ENCODE measurements around the gene SYT5.
A peak's percentile ranks its signal among the peaks of the same experiment; 100 is the strongest.
"Not testable (repeated sequence)": the region's sequence is repeated elsewhere in the genome, so short reads cannot be mapped to it uniquely, and the experiment has no call there.

SYT5 gene

DNA sequence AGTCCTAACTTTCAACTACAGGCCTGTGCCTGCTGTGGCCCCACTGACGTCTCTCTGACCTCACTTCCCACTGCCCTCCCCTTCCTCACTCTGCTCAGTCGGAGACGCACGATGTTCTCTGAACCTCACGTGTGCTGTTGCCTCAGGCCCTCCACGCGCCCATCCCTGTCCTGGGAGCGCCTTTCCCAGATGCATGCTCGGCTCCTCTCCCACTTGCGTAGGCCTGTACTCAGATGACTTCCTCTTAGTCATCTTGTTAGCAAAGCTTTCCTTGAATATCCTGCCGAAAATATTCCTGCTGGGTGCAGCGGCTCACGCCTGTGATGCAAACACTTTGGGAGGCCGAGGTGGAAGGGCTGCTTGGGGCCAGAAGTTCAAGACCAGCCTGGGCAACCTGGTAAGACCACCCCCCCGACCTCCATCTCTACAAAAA is 9.3 kb upstream of the SYT5 start:
- FAIRE-seq (peak; percentile 84), DNase-seq (ENCODE audit: insufficient read length, low spot score) (peak; percentile 100)
- TF ChIP-seq POLR2A (IDR thresholded peaks at IDR 0.05; ENCODE audit: low read depth, low read length): peak; percentile 70

- FAIRE-seq (no peak), DNase-seq (ENCODE audit: insufficient read length, low spot score) (peak; percentile 42)
- TF ChIP-seq POLR2A (IDR thresholded peaks at IDR 0.05; ENCODE audit: low read depth, low read length): no peak
Measured at GRCh38 chr19:55188625-55189024, 8.5 kb upstream of the SYT5 start.

DNA sequence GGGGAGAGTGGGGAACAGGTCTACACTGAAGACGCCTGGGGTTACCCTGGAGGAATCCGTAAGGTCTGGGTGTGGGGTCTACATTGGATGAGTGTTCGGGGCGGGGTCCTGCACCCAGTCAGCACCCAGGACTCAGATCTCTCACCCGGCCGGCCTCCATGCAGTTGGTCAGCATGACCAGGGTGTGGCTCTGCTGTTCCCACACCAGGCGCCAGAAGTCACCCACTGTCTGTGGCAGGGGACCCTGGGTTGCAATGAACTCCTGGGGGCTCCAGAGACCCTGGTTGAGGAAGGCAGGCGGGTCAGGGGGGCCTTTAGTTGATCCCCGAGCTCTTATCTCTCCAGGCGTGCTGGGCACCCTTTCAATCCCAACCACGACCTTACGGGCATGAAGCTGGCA is 6.0 kb upstream of the SYT5 start:
- FAIRE-seq (no peak), DNase-seq (ENCODE audit: insufficient read length, low spot score) (no peak)
- TF ChIP-seq POLR2A (IDR thresholded peaks at IDR 0.05; ENCODE audit: low read depth, low read length): no peak

GRCh38 chr19:55181740-55182139 is 1.7 kb upstream of the SYT5 start:
- no peak for TF ChIP-seq POLR2A (IDR thresholded peaks at IDR 0.05; ENCODE audit: low read depth, low read length)
- FAIRE-seq (no peak), DNase-seq (ENCODE audit: insufficient read length, low spot score) (no peak)

DNA sequence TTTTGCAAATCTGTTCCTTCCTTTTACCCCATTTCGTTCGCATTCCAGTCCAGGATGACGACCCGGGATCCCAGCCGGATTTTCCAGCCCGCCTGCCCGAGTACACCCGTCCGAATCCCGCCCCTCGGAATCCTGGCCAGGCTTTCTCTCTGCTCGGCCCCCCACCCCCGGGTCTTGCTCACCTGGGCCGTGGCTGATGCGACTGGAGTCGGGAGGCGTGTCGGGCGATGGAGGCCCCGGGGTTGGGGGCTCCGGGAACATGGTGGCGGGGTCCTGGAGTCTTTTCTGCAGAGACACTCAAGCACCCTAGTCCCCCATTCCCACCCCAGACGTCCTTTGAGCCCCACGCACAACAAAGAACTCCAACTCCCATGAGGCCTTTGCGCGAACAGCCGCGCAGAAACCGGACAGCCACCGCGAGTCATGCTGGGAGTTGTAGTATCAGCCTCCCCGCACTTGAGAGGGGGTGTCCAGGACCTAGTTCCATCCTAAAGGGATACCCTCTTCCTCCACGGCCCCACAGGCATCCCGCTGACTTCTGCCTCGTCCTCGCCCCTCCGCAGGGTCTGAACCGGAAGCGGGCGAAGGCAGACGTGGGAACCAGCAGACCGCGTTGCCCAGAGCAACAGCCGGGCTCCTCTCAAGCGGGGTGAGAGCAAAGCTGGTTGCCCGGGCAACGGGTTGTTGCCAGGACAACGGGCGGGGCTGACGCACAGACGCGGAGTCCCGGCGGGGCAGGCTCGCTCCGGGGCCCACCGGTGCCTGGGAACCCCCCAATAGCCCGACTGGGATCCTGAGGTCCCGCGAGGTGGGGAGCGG is 1.1 kb downstream of the SYT5 start:
- DNase-seq (ENCODE audit: insufficient read length, low spot score) (peak; percentile 90), FAIRE-seq (no peak)
- no peak for TF ChIP-seq POLR2A (IDR thresholded peaks at IDR 0.05; ENCODE audit: low read depth, low read length)

DNA sequence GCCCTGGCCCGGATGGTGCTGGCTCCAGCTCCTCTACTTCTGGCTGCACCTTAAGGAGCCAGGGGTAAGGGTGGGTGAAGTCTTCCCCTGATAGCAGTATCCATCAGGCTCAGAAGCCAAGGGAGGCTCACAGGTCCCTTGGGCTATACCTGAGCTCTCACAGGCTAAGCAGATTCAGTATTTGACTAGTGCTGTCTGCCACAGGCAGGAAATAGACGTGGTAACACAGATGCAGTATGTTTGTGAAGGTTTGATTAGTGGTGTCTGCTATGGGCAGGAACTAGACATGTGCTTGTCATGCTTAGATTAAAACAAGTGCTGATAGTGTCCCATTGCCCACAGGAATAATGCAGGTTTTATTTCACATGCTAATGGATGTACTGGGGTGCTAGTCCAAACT is 4.0 kb downstream of the SYT5 start:
- FAIRE-seq (no peak), DNase-seq (ENCODE audit: insufficient read length, low spot score) (no peak)
- TF ChIP-seq POLR2A (IDR thresholded peaks at IDR 0.05; ENCODE audit: low read depth, low read length): no peak

- FAIRE-seq: no peak
Measured at GRCh38 chr19:55175117-55175867, 4.8 kb downstream of the SYT5 start.

DNA sequence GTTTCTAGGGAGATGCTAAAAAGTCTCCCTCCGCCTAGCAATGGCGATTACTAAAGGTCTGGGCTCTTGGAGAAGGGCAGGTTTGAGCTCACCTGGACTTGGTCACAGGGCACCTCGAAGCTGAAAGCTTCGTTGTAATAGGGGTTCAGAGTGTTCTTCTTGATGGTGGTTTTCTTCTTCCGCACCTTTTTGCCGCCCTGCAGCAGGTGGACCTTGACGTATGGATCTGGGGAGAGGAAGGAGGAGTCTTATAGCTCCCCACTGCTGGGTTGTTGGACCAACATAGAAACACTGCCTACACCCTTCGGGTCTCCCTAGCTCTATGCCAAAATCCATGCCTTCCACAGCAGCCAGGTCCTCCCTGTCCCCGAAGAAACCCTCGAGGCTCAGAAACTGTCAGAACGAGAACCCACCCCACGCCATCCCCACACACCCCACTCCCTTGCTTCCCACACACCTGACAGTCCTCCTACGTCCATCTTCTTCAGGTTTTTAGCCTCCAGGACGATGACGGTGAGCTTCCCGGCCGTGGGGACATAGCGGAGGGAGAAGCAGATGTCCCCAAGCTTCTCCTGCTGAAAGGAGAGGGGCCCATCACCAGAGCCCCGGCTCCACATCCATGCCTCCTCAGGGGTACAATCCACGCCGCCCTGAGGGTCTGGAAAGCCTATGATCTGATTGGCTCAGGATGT is 5.5 kb downstream of the SYT5 start:
- no peak for TF ChIP-seq POLR2A (IDR thresholded peaks at IDR 0.05; ENCODE audit: low read depth, low read length)
- FAIRE-seq (no peak), DNase-seq (ENCODE audit: insufficient read length, low spot score) (no peak)

More at GRCh38 chr19:55175117-55175867, 4.8 kb downstream of the SYT5 start:
- DNase-seq (ENCODE audit: insufficient read length, low spot score): no peak
- no peak for TF ChIP-seq POLR2A (IDR thresholded peaks at IDR 0.05; ENCODE audit: low read depth, low read length)

DNA sequence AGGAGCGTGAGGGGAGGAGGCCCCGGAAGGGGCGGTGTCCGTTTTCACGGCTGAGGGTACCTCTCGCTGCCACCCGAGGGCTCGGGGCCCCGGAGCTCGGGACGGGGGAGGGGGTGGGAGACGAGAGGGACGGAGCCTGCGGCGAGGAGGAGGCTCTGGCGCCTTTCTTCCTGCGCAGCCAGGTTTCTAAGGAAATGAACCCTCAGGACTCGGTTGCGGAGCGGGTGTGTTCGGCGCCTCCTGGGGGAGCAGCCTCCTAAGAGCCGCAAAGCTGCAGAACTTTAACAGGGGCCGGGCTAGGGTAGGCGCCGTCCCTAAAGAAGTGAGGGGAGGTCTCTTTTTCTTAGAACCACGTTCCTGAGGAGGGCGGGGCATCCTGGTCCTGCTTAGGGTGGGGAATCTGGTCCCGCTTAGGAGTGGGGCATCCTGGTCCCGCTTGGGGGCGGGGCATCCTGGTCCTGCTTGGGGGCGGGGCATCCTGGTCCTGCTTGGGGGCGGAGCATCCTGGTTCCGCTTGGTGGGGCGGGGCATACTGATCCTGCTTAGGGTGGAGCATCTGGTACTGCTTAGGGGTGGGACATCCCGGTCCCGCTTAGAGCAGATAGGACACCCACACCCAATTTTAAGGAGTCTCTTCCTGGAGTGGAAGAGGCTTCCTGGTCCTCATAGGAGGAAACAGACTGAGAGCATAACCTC is 6.2 kb downstream of the SYT5 start:
- 0 out of 2 replicates have a peak, but pooled peaks have one; percentile 25 for TF ChIP-seq POLR2A (IDR thresholded peaks at IDR 0.05; ENCODE audit: low read depth, low read length)
- FAIRE-seq (no peak), DNase-seq (ENCODE audit: insufficient read length, low spot score) (peak; percentile 97)

DNA sequence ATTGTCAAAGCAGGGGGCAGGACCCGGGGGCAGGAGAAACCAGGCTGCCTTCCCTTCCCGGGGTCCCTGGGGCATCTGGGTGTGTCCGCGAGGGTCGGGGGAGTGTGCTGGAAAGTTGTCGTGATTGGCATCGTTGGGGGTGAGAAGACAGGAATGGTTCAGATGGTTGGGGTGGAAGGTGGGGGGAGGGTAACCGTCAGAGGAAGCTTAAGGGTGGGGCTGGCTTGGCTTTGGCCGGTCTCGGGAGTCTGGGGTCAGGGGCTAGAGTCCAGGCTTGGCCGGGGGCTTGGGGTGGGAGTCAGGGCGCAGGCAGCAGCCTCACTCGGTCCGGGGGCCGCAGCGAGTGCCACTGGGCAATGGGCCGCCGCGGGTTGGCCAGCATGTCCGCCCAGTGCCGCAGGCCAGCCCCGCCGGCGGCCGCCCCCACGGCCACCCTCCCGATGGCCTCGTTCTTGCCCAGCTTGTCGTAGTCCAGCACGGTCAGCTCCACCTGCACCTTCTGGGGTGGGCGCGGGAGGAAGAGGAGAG is 6.8 kb downstream of the SYT5 start:
- no peak for DNase-seq (ENCODE audit: insufficient read length, low spot score)
- no peak for TF ChIP-seq POLR2A (IDR thresholded peaks at IDR 0.05; ENCODE audit: low read depth, low read length)
- no peak for FAIRE-seq

DNA sequence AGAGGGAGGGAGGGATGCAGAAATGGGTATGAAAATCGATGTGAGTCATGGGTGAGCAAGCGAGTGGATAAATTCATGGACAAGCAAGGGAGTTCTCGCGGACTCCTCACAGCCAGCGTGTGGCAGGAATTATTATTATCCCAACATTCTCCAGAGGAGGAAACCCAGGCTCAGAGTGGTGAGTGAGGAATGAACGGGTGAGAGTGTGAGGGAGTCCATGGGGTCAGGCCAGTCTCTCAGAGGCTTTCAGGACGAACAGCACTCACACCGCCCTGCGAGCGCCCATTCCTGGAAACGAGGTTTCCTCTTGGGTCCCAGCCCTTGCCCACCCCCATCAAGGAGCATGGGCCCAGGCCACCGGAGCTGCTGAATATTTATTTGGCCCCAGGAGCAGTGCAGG is 7.3 kb downstream of the SYT5 start:
- DNase-seq (ENCODE audit: insufficient read length, low spot score): peak; percentile 93
- TF ChIP-seq POLR2A (IDR thresholded peaks at IDR 0.05; ENCODE audit: low read depth, low read length): peak; percentile 33; the same call in 1 of the 2 replicates
- no peak for FAIRE-seq

DNA sequence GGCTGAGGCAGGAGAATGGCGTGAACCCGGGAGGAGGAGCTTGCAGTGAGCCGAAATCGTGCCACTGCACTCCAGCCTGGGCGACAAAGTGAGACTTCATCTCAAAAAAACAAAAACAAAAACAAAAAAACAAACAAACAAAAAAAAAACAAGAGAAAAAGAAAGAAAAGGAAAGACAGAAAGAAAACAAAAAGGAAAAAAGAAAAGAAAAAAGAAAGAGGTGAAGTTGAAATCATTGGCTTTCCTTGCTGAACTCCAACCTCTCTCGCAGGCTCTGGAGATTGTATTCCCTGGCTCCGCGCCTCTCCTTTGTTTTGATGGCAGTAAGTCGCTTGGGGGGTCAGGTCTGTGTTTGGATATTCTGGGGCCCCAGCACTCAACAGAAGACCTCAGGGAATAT is 7.8 kb downstream of the SYT5 start:
- DNase-seq (ENCODE audit: insufficient read length, low spot score); FAIRE-seq: not testable (repeated sequence)

- FAIRE-seq (no peak), DNase-seq (ENCODE audit: insufficient read length, low spot score) (no peak)
- no peak for TF ChIP-seq POLR2A (IDR thresholded peaks at IDR 0.05; ENCODE audit: low read depth, low read length)
Measured at GRCh38 chr19:55171440-55171839, 8.6 kb downstream of the SYT5 start.
